Measurements from ENCODE around the gene ZNF211.

ZNF211 gene

GRCh38 chr19:57664269-57665127, 31.5 kb downstream of the ZNF211 start:
- H3K27ac ChIP-seq = peak overlapping the region; percentile 56 to 66
- H3K4me3 ChIP-seq = peak overlapping the region; percentile 56 to 59
- peak in 1 of 2 donors; percentile 67 for DNase-seq
- intact Hi-C loops (cut with DNase I; ENCODE audit: low total_unique reads) = no loop called here
- H3K27me3 ChIP-seq = no peaks in the 10 kb centered on the region
- H3K4me1 ChIP-seq = peaks cover 0 to 10% (median 0%) of the 10 kb centered on the region in 4 donors
- no peaks in the 10 kb centered on the region for H3K36me3 ChIP-seq
- TF ChIP-seq, protein P1, sequence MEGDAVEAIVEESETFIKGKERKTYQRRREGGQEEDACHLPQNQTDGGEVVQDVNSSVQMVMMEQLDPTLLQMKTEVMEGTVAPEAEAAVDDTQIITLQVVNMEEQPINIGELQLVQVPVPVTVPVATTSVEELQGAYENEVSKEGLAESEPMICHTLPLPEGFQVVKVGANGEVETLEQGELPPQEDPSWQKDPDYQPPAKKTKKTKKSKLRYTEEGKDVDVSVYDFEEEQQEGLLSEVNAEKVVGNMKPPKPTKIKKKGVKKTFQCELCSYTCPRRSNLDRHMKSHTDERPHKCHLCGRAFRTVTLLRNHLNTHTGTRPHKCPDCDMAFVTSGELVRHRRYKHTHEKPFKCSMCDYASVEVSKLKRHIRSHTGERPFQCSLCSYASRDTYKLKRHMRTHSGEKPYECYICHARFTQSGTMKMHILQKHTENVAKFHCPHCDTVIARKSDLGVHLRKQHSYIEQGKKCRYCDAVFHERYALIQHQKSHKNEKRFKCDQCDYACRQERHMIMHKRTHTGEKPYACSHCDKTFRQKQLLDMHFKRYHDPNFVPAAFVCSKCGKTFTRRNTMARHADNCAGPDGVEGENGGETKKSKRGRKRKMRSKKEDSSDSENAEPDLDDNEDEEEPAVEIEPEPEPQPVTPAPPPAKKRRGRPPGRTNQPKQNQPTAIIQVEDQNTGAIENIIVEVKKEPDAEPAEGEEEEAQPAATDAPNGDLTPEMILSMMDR (IDR thresholded peaks at IDR 0.05) = no peak
- no peaks in the 10 kb centered on the region for H3K9me3 ChIP-seq

DNA sequence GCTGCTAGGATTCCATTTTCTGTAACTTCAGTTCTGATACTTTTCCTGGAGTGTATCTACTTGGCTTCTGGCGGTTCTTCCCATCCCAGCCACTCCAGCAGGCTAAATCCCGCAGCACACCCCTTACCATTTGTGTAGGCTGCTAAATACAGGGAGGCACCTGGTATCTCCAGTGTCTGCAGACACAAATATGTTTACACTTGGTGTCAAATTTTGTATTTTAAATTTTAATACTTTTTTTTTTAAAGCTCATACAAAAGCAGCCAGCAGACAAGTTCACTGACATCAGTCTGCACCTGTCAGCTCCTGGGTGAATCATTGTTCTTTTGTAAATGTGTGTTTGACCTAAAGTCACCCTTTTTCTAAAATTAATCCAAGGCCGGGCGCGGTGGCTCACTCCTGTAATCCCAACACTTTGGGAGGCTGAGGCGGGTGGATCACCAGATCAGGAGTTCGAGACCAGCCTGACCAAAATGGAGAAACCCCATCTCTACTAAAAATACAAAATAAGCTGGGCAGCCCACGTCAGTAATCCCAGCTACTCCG, 32.4 kb downstream of the ZNF211 start:
- TF ChIP-seq, protein P1 (IDR thresholded peaks at IDR 0.05) = no peak
- intact Hi-C loops (cut with DNase I; ENCODE audit: low total_unique reads) = no loop called here
- no peaks in the 10 kb centered on the region for H3K9me3 ChIP-seq
- no peaks in the 10 kb centered on the region for H3K27me3 ChIP-seq
- H3K4me3 ChIP-seq = no peak overlapping the region
- H3K4me1 ChIP-seq = peaks cover 0 to 10% (median 0%) of the 10 kb centered on the region in 4 donors
- peak overlapping the region in 1 of 2 donors; percentile 56 for H3K27ac ChIP-seq
- no peak for DNase-seq
- H3K36me3 ChIP-seq = no peaks in the 10 kb centered on the region

DNA sequence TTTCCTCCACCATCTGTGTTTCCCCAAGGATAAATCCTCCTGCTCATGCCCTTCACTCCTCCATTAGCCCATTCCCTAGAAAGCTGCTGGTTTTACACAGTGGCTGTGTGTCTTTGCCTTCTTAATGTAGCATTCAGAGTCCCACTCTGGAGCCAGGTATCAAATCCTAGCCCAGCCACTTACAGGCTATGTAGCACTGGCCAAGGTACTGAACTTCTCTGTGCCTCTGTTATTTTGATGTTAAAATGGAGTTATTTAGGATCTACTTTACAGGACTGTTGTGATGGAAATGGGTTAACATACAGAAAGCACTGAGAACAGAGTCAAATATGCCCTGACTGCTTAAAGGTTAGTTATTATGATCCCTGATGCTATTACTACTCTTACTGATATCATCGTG, 34.3 kb downstream of the ZNF211 start:
- intact Hi-C loops (cut with DNase I; ENCODE audit: low total_unique reads) = no loop called here
- DNase-seq = no peak
- no peaks in the 10 kb centered on the region for H3K36me3 ChIP-seq
- TF ChIP-seq, protein P1 (IDR thresholded peaks at IDR 0.05) = no peak
- H3K9me3 ChIP-seq = no peaks in the 10 kb centered on the region
- no peaks in the 10 kb centered on the region for H3K27me3 ChIP-seq
- H3K27ac ChIP-seq = no peak overlapping the region
- H3K4me3 ChIP-seq = no peak overlapping the region
- H3K4me1 ChIP-seq = peaks cover 0 to 10% (median 0%) of the 10 kb centered on the region in 4 donors

GRCh38 chr19:57668635-57669034, 35.7 kb downstream of the ZNF211 start, which contains the start of gene ZSCAN4:
Gene ZSCAN4 (plus strand): TSS chr19:57668935. CDS start chr19:57676146, 7,211 bp downstream.
- Histone ChIP-seq H3K4me3 (no peak within 1 kb of the TSS), H3K27me3 (no peaks in the 10 kb centered on the region), H3K9me3 (no peaks in the 10 kb centered on the region), H3K36me3 (no peaks in the 10 kb centered on the region), H3K27ac (no peak within 1 kb of the TSS), H3K4me1 (peaks cover 0 to 9% (median 0%) of the 10 kb centered on the region in 4 donors)
- intact Hi-C loops (cut with DNase I; ENCODE audit: low total_unique reads) = no loop called here
- no peak for DNase-seq
- TF ChIP-seq, protein P1 (IDR thresholded peaks at IDR 0.05) = no peak

- H3K27me3 ChIP-seq = no peaks in the 10 kb centered on the region
- no peak overlapping the region for H3K4me3 ChIP-seq
- no peaks in the 10 kb centered on the region for H3K36me3 ChIP-seq
- TF ChIP-seq, protein P1 (IDR thresholded peaks at IDR 0.05) = no peak
- DNase-seq = no peak
- H3K27ac ChIP-seq = no peak overlapping the region
- intact Hi-C loops (cut with DNase I; ENCODE audit: low total_unique reads) = no loop called here
- no peaks in the 10 kb centered on the region for H3K9me3 ChIP-seq
- H3K4me1 ChIP-seq = no peaks in the 10 kb centered on the region
These were observed 38.3 kb downstream of the ZNF211 start for GRCh38 chr19:57671124-57671895.

Measured in tibial artery (tissue), 4 donors.